ENCODE results near the gene CLDN5. TPM values are rescaled to one million over a fixed set of nuclear protein-coding genes. Genes with fewer than 3 reads are reported as not detected.
A peak's percentile ranks its signal among the peaks of the same experiment; 100 is the strongest.

The CLDN5 gene
- total and polyA plus RNA-seq, 2 of the 4 experiments (the other 2 are of a cell fraction), result 0.18 to 0.21 TPM

DNA sequence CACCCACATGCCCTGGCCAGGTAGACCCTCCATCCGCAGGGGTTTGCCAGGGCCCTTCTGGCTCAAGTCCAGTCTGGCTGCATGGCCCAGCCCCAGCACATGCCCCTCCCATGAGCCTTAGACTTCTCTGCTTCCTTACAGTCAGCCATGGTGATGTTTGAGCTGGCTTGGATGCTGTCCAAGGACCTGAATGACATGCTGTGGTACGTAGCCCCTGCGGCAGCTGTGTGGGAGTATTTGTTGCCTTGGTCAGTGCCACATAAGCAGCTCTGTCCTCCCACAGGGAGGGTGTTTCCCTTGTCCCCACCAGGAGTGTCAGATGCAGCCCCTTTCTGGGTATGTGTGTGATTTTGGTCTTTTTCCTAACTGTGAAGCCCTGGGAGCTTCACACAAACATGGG is 27.0 kb downstream of the CLDN5 start:
- Histone ChIP-seq H3K9me3 (ENCODE audit: control insufficient read depth, insufficient read depth, low read length) (no peaks in the 10 kb centered on the region), H3K27ac (ENCODE audit: insufficient read depth, low read length) (no peak overlapping the region), H2BK15ac (ENCODE audit: low read depth, low read length) (peak overlapping the region; percentile 27; the same call in 1 of the 3 replicates), H3K23ac (ENCODE audit: low read depth, low read length) (no peak overlapping the region), H2BK120ac (ENCODE audit: low read depth, low read length) (peak overlapping the region; percentile 43), H2BK5ac (ENCODE audit: low read depth, low read length, poor library complexity, severe bottlenecking) (peak overlapping the region; percentile 14), H4K20me1 (ENCODE audit: insufficient read depth, low read length) (no peaks in the 10 kb centered on the region), H3K56ac (ENCODE audit: extremely low read depth, insufficient read depth, low read length) (no peak overlapping the region), H3K9ac (ENCODE audit: low read depth, low read length) (no peak overlapping the region), H3K4me3 (ENCODE audit: insufficient read depth, low read depth, low read length) (no peak overlapping the region), H3K27me3 (ENCODE audit: control insufficient read depth, insufficient read depth, low read length) (no peaks in the 10 kb centered on the region), H3K4me1 (ENCODE audit: control insufficient read depth, insufficient read depth, low read length) (peaks cover 3% of the 10 kb centered on the region), H2AK9ac (replicated peaks; ENCODE audit: low read depth, low read length, poor library complexity) (peak overlapping the region; percentile 88), H3K4me2 (ENCODE audit: low read depth, low read length) (no peak overlapping the region), H3K79me1 (ENCODE audit: low read depth in 1 of 2, low read length in 2 of 2) (no peaks in the 10 kb centered on the region), H2AK5ac (ENCODE audit: low read depth, low read length) (peak overlapping the region; percentile 26; the same call in 1 of the 2 replicates), H4K91ac (ENCODE audit: insufficient read depth, low read depth, low read length) (peak overlapping the region; percentile 77; the same call in 1 of the 2 replicates), H3K18ac (ENCODE audit: low read depth, low read length) (peak overlapping the region; percentile 39; the same call in 1 of the 2 replicates), H3K9me1 (ENCODE audit: insufficient read depth, low read length) (peaks cover 4% of the 10 kb centered on the region; the same call in 1 of the 2 replicates), H3K4ac (ENCODE audit: low read depth, low read length) (peak overlapping the region; percentile 80), H3K14ac (replicated peaks; ENCODE audit: low read depth, low read length) (0 out of 2 replicates have a peak overlapping the region, but pooled peaks have one; percentile 3), H4K8ac (ENCODE audit: low read depth in 2 of 2, low read length in 2 of 2) (peak overlapping the region in 1 of 2 experiments; percentile 83; a peak in 3 of 4 replicates), H2BK20ac (ENCODE audit: low read depth, low read length) (peak overlapping the region; percentile 69; the same call in 1 of the 2 replicates), H4K5ac (ENCODE audit: low read depth, low read length) (peak overlapping the region; percentile 3; the same call in 1 of the 2 replicates), H3K36me3 (ENCODE audit: control insufficient read depth, insufficient read depth, low read length) (peaks cover 4% of the 10 kb centered on the region), H2AFZ (replicated peaks; ENCODE audit: low read length, poor library complexity) (peak overlapping the region; percentile 84)
- ATAC-seq (ENCODE audit: low read depth) (peak; percentile 98), DNase-seq (peak; percentile 97)
- no TSS peak for BruUV-seq (replicated peaks)
- ChIA-PET CTCF (interaction anchor here (1.3 kb wide), 1 partner anchor 133 kb away, joined by 4 read pairs; no protein-coding TSS in a partner anchor), POLR2A (ENCODE audit: unreplicated experiment) (no interaction called here)
- intact Hi-C loops (cut with micrococcal nuclease) (no loop called here), dilution Hi-C loops (cut with HindIII; ENCODE audit: low sequenced_read_pairs, unreplicated experiment) (no loop called here), in situ Hi-C loops (cut with MboI; ENCODE audit: low sequenced_read_pairs) (no loop called here)
- TF ChIP-seq, protein P1, sequence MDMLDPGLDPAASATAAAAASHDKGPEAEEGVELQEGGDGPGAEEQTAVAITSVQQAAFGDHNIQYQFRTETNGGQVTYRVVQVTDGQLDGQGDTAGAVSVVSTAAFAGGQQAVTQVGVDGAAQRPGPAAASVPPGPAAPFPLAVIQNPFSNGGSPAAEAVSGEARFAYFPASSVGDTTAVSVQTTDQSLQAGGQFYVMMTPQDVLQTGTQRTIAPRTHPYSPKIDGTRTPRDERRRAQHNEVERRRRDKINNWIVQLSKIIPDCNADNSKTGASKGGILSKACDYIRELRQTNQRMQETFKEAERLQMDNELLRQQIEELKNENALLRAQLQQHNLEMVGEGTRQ (IDR thresholded peaks at IDR 0.05; ENCODE audit: low read depth, low read length), result peak; percentile 48; the same call in 1 of the 2 replicates
- TF ChIP-seq RCOR1 (IDR thresholded peaks at IDR 0.05; ENCODE audit: insufficient replicate concordance, low read length), result no peak
- no peak for TF ChIP-seq FOS (IDR thresholded peaks at IDR 0.05; ENCODE audit: low read depth, low read length)
- peak; percentile 77 for TF ChIP-seq POLR2A (IDR thresholded peaks at IDR 0.05; ENCODE audit: low read depth, low read length)
- peak; percentile 63; the same call in 1 of the 2 replicates for TF ChIP-seq MAZ (IDR thresholded peaks at IDR 0.05; ENCODE audit: borderline replicate concordance, low read depth, low read length)
- TF ChIP-seq BHLHE40 (IDR thresholded peaks at IDR 0.05; ENCODE audit: low read depth, low read length), result peak; percentile 23; the same call in 1 of the 2 replicates
- TF ChIP-seq MXI1 (IDR thresholded peaks at IDR 0.05; ENCODE audit: borderline replicate concordance, low read depth, low read length), result peak; percentile 37; the same call in 1 of the 2 replicates
- TF ChIP-seq NFE2L2 (IDR thresholded peaks at IDR 0.05; ENCODE audit: low read depth, low read length), result no peak
- TF ChIP-seq, protein P2, sequence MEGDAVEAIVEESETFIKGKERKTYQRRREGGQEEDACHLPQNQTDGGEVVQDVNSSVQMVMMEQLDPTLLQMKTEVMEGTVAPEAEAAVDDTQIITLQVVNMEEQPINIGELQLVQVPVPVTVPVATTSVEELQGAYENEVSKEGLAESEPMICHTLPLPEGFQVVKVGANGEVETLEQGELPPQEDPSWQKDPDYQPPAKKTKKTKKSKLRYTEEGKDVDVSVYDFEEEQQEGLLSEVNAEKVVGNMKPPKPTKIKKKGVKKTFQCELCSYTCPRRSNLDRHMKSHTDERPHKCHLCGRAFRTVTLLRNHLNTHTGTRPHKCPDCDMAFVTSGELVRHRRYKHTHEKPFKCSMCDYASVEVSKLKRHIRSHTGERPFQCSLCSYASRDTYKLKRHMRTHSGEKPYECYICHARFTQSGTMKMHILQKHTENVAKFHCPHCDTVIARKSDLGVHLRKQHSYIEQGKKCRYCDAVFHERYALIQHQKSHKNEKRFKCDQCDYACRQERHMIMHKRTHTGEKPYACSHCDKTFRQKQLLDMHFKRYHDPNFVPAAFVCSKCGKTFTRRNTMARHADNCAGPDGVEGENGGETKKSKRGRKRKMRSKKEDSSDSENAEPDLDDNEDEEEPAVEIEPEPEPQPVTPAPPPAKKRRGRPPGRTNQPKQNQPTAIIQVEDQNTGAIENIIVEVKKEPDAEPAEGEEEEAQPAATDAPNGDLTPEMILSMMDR (conservative IDR thresholded peaks at IDR 0.05; ENCODE audit: low read depth, low read length), result no peak
- TF ChIP-seq, protein P3, sequence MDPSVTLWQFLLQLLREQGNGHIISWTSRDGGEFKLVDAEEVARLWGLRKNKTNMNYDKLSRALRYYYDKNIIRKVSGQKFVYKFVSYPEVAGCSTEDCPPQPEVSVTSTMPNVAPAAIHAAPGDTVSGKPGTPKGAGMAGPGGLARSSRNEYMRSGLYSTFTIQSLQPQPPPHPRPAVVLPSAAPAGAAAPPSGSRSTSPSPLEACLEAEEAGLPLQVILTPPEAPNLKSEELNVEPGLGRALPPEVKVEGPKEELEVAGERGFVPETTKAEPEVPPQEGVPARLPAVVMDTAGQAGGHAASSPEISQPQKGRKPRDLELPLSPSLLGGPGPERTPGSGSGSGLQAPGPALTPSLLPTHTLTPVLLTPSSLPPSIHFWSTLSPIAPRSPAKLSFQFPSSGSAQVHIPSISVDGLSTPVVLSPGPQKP (IDR thresholded peaks at IDR 0.05; ENCODE audit: borderline replicate concordance, low read depth, low read length), result no peak
- no peak for TF ChIP-seq RFX5 (IDR thresholded peaks at IDR 0.05; ENCODE audit: low read depth, low read length)
- TF ChIP-seq MAFK (IDR thresholded peaks at IDR 0.05; ENCODE audit: low read depth, low read length), result no peak
- TF ChIP-seq SMC3 (IDR thresholded peaks at IDR 0.05; ENCODE audit: low read depth, low read length), result no peak
- no peak for TF ChIP-seq RAD21 (IDR thresholded peaks at IDR 0.05; ENCODE audit: low read length)
- TF ChIP-seq CHD1 (IDR thresholded peaks at IDR 0.05; ENCODE audit: low read depth, low read length), result no peak
- TF ChIP-seq CEBPB (IDR thresholded peaks at IDR 0.05; ENCODE audit: low read depth, low read length), result no peak
- WGBS, 2 experiments (ENCODE audit: extremely low coverage in 2 of 2, insufficient read length in 1 of 2), result no CpG with 5 or more reads among the region's 3 CpGs
